ENCODE measurements around the gene KCNAB1.

GRCh38 chr3:156397534-156397933 is 277.2 kb downstream of the KCNAB1 start:
- TF ChIP-seq POLR2A (IDR thresholded peaks at IDR 0.05; ENCODE audit: low read length) (no peak), GATA1 (IDR thresholded peaks at IDR 0.05; ENCODE audit: low read depth, low read length) (no peak)

All from erythroblast (primary cell).